Neural cell (in vitro differentiated cells): Measurements from ENCODE around the gene NSF. TPM values are rescaled to one million over a fixed set of nuclear protein-coding genes. Genes with fewer than 3 reads are reported as not detected.

ENCODE experiments used
- H2AFZ ChIP-seq: fragments of 200-600, 300-800 bp; sonication (generic), shearing (Covaris generic); 2 replicates; pipeline ENCODE4 v1.6.0; 2014; ENCODE audit warnings: low read depth, mild to moderate bottlenecking, antibody characterized with exemption, low read length, moderate library complexity
- H3F3A ChIP-seq: fragments of 200-600 bp; shearing (Covaris generic); 2 replicates; pipeline ENCODE4 v1.6.1; 2016; ENCODE audit warnings: mild to moderate bottlenecking, moderate library complexity, mixed read lengths, antibody characterized with exemption, low read length; ENCODE audit not compliant: insufficient read depth, poor library complexity, severe bottlenecking
- H3K27ac ChIP-seq: fragments of 200-600, 300-800 bp; sonication (generic), shearing (Covaris generic); 2 replicates; pipeline ENCODE4 v1.5.1; 2014; ENCODE audit warnings: mild to moderate bottlenecking, low read length, moderate library complexity
- H3K27me3 ChIP-seq: fragments of 300-800, 200-600 bp; sonication (generic), shearing (Covaris generic); 2 replicates; pipeline ENCODE4 v1.6.0; 2014; ENCODE audit warnings: mild to moderate bottlenecking, low read depth, low read length, moderate library complexity; ENCODE audit not compliant: insufficient read depth
- H3K36me3 ChIP-seq: fragments of 300-800, 200-600 bp; sonication (generic), shearing (Covaris generic); 2 replicates; pipeline ENCODE4 v1.5.1; 2014; ENCODE audit warnings: mild to moderate bottlenecking, antibody characterized with exemption, low read length, moderate library complexity; ENCODE audit not compliant: insufficient read depth
- H3K4me2 ChIP-seq: fragments of 300-800, 200-600 bp; sonication (generic), shearing (Covaris generic); 2 replicates; pipeline ENCODE4 v1.6.0; 2014; ENCODE audit warnings: mild to moderate bottlenecking, low read length
- H3K4me3 ChIP-seq: fragments of 300-800, 200-600 bp; sonication (generic), shearing (Covaris generic); 2 replicates; pipeline ENCODE4 v1.5.1; 2014; ENCODE audit warnings: mild to moderate bottlenecking, low read length, moderate library complexity
- H3K79me2 ChIP-seq: fragments of 200-600 bp; shearing (Covaris generic); replicated peaks from 2 replicates; pipeline ENCODE4 v1.6.0; 2014; ENCODE audit warnings: mild to moderate bottlenecking, low read length, moderate library complexity; ENCODE audit not compliant: insufficient read depth
- H3K9ac ChIP-seq: fragments of 300-800, 200-600 bp; sonication (generic), shearing (Covaris generic); 2 replicates; pipeline ENCODE4 v1.6.1; 2016; ENCODE audit warnings: mild to moderate bottlenecking, low read length, mixed read lengths
- H3K9me2 ChIP-seq: fragments of 200-600 bp; shearing (Covaris generic); 2 replicates; pipeline ENCODE4 v1.6.1; 2016; ENCODE audit warnings: mild to moderate bottlenecking, low read length, mixed read lengths; ENCODE audit not compliant: insufficient read depth
- H3K9me3 ChIP-seq: fragments of 200-600, 300-800 bp; sonication (generic), shearing (Covaris generic); 2 replicates; pipeline ENCODE4 v1.6.1; 2016; ENCODE audit warnings: mild to moderate bottlenecking, mixed run types, low read length, moderate library complexity, mixed read lengths
- H4K20me1 ChIP-seq: fragments of 200-600 bp; shearing (Covaris generic); 2 replicates; pipeline ENCODE4 v1.6.1; 2016; ENCODE audit warnings: mild to moderate bottlenecking, mixed run types; ENCODE audit not compliant: insufficient read depth
- CTCF ChIP-seq: fragments of 450-650 bp; IDR thresholded peaks from 2 replicates; pipeline ENCODE4 v1.5.1; 2014; ENCODE audit warnings: antibody characterized with exemption, mild to moderate bottlenecking, moderate library complexity; ENCODE audit not compliant: poor library complexity, severe bottlenecking
- EP300 ChIP-seq: fragments of 450-650 bp; conservative IDR thresholded peaks from 2 replicates; pipeline ENCODE4 v1.6.1; 2014; ENCODE audit warnings: antibody characterized with exemption, mild to moderate bottlenecking, moderate library complexity; ENCODE audit not compliant: poor library complexity, severe bottlenecking
- EZH2 ChIP-seq: fragments of 200-600, 300-800 bp; shearing (Covaris generic), sonication (generic); IDR thresholded peaks from 2 replicates; pipeline ENCODE4 v1.6.1; 2014; ENCODE audit warnings: antibody characterized with exemption, low read length, borderline replicate concordance, mild to moderate bottlenecking; ENCODE audit not compliant: insufficient read depth, poor library complexity, severe bottlenecking
- MXI1 ChIP-seq: fragments of 450-650 bp; conservative IDR thresholded peaks from 2 replicates; pipeline ENCODE4 v1.6.1; 2014; ENCODE audit warnings: antibody characterized with exemption, mild to moderate bottlenecking; ENCODE audit not compliant: poor library complexity, severe bottlenecking
- POLR2AphosphoS5 ChIP-seq: IDR thresholded peaks from 2 replicates; pipeline ENCODE4 v1.6.1; 2012
- RAD21 ChIP-seq: fragments of 450-650 bp; conservative IDR thresholded peaks from 2 replicates; pipeline ENCODE4 v1.6.1; 2014; ENCODE audit warnings: antibody characterized with exemption, mild to moderate bottlenecking, moderate library complexity
- REST ChIP-seq: IDR thresholded peaks from 2 replicates; pipeline ENCODE4 v1.6.1; 2012; ENCODE audit warnings: borderline replicate concordance
- SMC3 ChIP-seq: fragments of 450-650 bp; conservative IDR thresholded peaks from 2 replicates; pipeline ENCODE4 v1.6.1; 2014; ENCODE audit warnings: antibody characterized with exemption, mild to moderate bottlenecking, moderate library complexity; ENCODE audit not compliant: poor library complexity
- TAF1 ChIP-seq: IDR thresholded peaks from 2 replicates; pipeline ENCODE4 v1.6.1; 2012; ENCODE audit warnings: low read depth
- polyA plus RNA-seq: library from polyadenylated mRNA; depleted of rRNA; stranded (reverse); fragments of >200 nt; gene quantifications from 2 replicates; pipeline ENCODE4 v1.2.3, GENCODE V29; 2014

NSF gene
- polyA plus RNA-seq, 1 donor from 2014 or later: 98.6 TPM

GRCh38 chr17:46764709-46765401 lies 174.4 kb downstream of the NSF start:
- TF ChIP-seq TAF1: no peak
- no peak for TF ChIP-seq SMC3
- TF ChIP-seq MXI1: no peak
- TF ChIP-seq EZH2: no peak
- no peak for TF ChIP-seq EP300
- TF ChIP-seq POLR2AphosphoS5: no peak
- no peak for TF ChIP-seq RAD21
- TF ChIP-seq REST: no peak
- TF ChIP-seq CTCF: no peak
- H3K4me2 ChIP-seq: no peak overlapping the region

GRCh38 chr17:46765453-46765852 lies 175.0 kb downstream of the NSF start:
- no peaks in the 10 kb centered on the region for H3K9me2 ChIP-seq
- H3K27ac ChIP-seq: no peak overlapping the region
- TF ChIP-seq SMC3: no peak
- no peak for TF ChIP-seq CTCF
- TF ChIP-seq RAD21: no peak
- TF ChIP-seq REST: no peak
- TF ChIP-seq POLR2AphosphoS5: no peak
- no peak for TF ChIP-seq EZH2
- no peak for TF ChIP-seq TAF1
- no peak for TF ChIP-seq EP300
- no peak for TF ChIP-seq MXI1
- H3F3A ChIP-seq: no peaks in the 10 kb centered on the region
- no peak overlapping the region for H2AFZ ChIP-seq
- no peak overlapping the region for H3K9ac ChIP-seq
- H3K79me2 ChIP-seq: no peaks in the 10 kb centered on the region
- no peak overlapping the region for H3K4me3 ChIP-seq
- H3K4me2 ChIP-seq: no peak overlapping the region
- no peaks in the 10 kb centered on the region for H3K27me3 ChIP-seq
- no peaks in the 10 kb centered on the region for H3K9me3 ChIP-seq
- H4K20me1 ChIP-seq: no peaks in the 10 kb centered on the region
- no peaks in the 10 kb centered on the region for H3K36me3 ChIP-seq

More at GRCh38 chr17:46764709-46765401, 174.4 kb downstream of the NSF start:
- no peaks in the 10 kb centered on the region for H3K9me2 ChIP-seq
- no peaks in the 10 kb centered on the region for H4K20me1 ChIP-seq
- no peak overlapping the region for H3K9ac ChIP-seq
- no peak overlapping the region for H3K27ac ChIP-seq
- no peaks in the 10 kb centered on the region for H3F3A ChIP-seq
- no peaks in the 10 kb centered on the region for H3K79me2 ChIP-seq
- H3K36me3 ChIP-seq: no peaks in the 10 kb centered on the region
- no peak overlapping the region for H3K4me3 ChIP-seq
- no peaks in the 10 kb centered on the region for H3K27me3 ChIP-seq
- no peak overlapping the region for H2AFZ ChIP-seq
- H3K9me3 ChIP-seq: no peaks in the 10 kb centered on the region
